Peyer's patch (tissue), 4 donors: ENCODE measurements around the gene F2RL1. TPM values are rescaled to one million over a fixed set of nuclear protein-coding genes. Genes with fewer than 3 reads are reported as not detected.
"Not testable (repeated sequence)": the region's sequence is repeated elsewhere in the genome, so short reads cannot be mapped to it uniquely, and the experiment has no call there.

Source experiments
- DNase-seq, 3 donors: peaks; one replicate each; pipeline ENCODE4 v3.0.0-alpha.2; 2017 to 2019
- H3K27ac ChIP-seq, 4 donors: fragments of 200-600 bp; sonication (generic); one replicate each; pipeline ENCODE4 v1.5.1; 2016 to 2019
- H3K27me3 ChIP-seq, 2 donors: fragments of 200-600 bp; sonication (generic); one replicate each; pipeline ENCODE4 v1.5.1; 2019
- H3K36me3 ChIP-seq, 3 donors: fragments of 200-600 bp; sonication (generic); one replicate each; pipeline ENCODE4 v1.5.1; 2016 to 2019
- H3K4me1 ChIP-seq, 4 donors: fragments of 200-600 bp; sonication (generic); one replicate each; pipeline ENCODE4 v1.5.1; 2016 to 2019
- H3K4me3 ChIP-seq, 4 donors: fragments of 200-600 bp; sonication (generic); 1 replicate in 3 of 4; 2 replicates in 1 of 4; pipeline ENCODE4 v1.5.1; 2016 to 2019; ENCODE audit warnings: mild to moderate bottlenecking in 1 of 4
- H3K9me3 ChIP-seq, 4 donors: fragments of 200-600 bp; sonication (generic); one replicate each; pipeline ENCODE4 v1.5.1; 2016 to 2019; ENCODE audit warnings: mild to moderate bottlenecking in 1 of 4
- CTCF ChIP-seq, 6 experiments: fragments of 450-650 bp in 4 of 6; fragments of 200-600 bp in 2 of 6; sonication (generic) in 1 of 6; IDR thresholded peaks; one replicate each; pipeline ENCODE4 v1.5.1; 2017 to 2019; ENCODE audit warnings: antibody characterized with exemption in 6 of 6, mild to moderate bottlenecking in 3 of 6, moderate library complexity in 1 of 6
- POLR2A ChIP-seq, 2 donors: fragments of 450-650 bp; IDR thresholded peaks; one replicate each; pipeline ENCODE4 v1.5.1; 2017; ENCODE audit warnings: antibody characterized with exemption in 2 of 2, mild to moderate bottlenecking in 2 of 2, moderate library complexity in 2 of 2
- total RNA-seq, 4 donors: library from RNA; depleted of rRNA; stranded (reverse); fragments of >200 nt; gene quantifications; one replicate each; pipeline ENCODE4 v1.1.0, GENCODE V29; 2016

Gene F2RL1
- total RNA-seq, 4 donors from 2014 or later: 9.9 to 146 (median 88.2) TPM

- no peak for TF ChIP-seq CTCF (IDR thresholded peaks at IDR 0.05)
- TF ChIP-seq POLR2A (IDR thresholded peaks at IDR 0.05): no peak
- Histone ChIP-seq H3K4me1 (no peaks in the 10 kb centered on the region), H3K9me3 (no peaks in the 10 kb centered on the region), H3K4me3 (no peak overlapping the region), H3K27me3 (no peaks in the 10 kb centered on the region), H3K27ac (no peak overlapping the region), H3K36me3 (no peaks in the 10 kb centered on the region)
- no peak for DNase-seq
Observed at GRCh38 chr5:76809141-76809540, 9.7 kb upstream of the F2RL1 start.

- Histone ChIP-seq H3K9me3 (no peaks in the 10 kb centered on the region), H3K27me3 (no peaks in the 10 kb centered on the region), H3K4me3 (no peak overlapping the region), H3K36me3 (no peaks in the 10 kb centered on the region), H3K4me1 (no peaks in the 10 kb centered on the region), H3K27ac (no peak overlapping the region)
- TF ChIP-seq POLR2A (IDR thresholded peaks at IDR 0.05): no peak
- no peak for TF ChIP-seq CTCF (IDR thresholded peaks at IDR 0.05)
- no peak for DNase-seq
Observed at GRCh38 chr5:76810236-76810635, 8.6 kb upstream of the F2RL1 start.

GRCh38 chr5:76811214-76811613, 7.6 kb upstream of the F2RL1 start:
- Histone ChIP-seq H3K27me3 (no peaks in the 10 kb centered on the region), H3K27ac (no peak overlapping the region), H3K4me1 (no peaks in the 10 kb centered on the region), H3K9me3 (no peaks in the 10 kb centered on the region), H3K4me3 (no peak overlapping the region), H3K36me3 (no peaks in the 10 kb centered on the region)
- TF ChIP-seq CTCF (IDR thresholded peaks at IDR 0.05) (no peak), POLR2A (IDR thresholded peaks at IDR 0.05) (no peak)
- DNase-seq: no peak

GRCh38 chr5:76812209-76812608, 6.6 kb upstream of the F2RL1 start:
- DNase-seq, H3K4me1 ChIP-seq, H3K27me3 ChIP-seq, H3K27ac ChIP-seq, H3K9me3 ChIP-seq, H3K36me3 ChIP-seq, H3K4me3 ChIP-seq: not testable (repeated sequence)

- no peak overlapping the region for H3K4me3 ChIP-seq
- H3K27me3 ChIP-seq: no peaks in the 10 kb centered on the region
Observed at GRCh38 chr5:76813982-76814562, 4.8 kb upstream of the F2RL1 start.

More at GRCh38 chr5:76813982-76814562, 4.8 kb upstream of the F2RL1 start:
- H3K9me3 ChIP-seq: no peaks in the 10 kb centered on the region
- TF ChIP-seq CTCF (IDR thresholded peaks at IDR 0.05) (no peak), POLR2A (IDR thresholded peaks at IDR 0.05) (no peak)
- no peak overlapping the region for H3K27ac ChIP-seq
- no peak for DNase-seq
- no peaks in the 10 kb centered on the region for H3K36me3 ChIP-seq
- H3K4me1 ChIP-seq: peaks cover 0 to 3% (median 0%) of the 10 kb centered on the region in 4 donors
